ENCODE measurements around the gene SYCP2L. TPM values are rescaled to one million over a fixed set of nuclear protein-coding genes. Genes with fewer than 3 reads are reported as not detected.

SYCP2L gene
- polyA plus RNA-seq, 1 of the 3 experiments (the other 2 are of a cell fraction), result 0.82 TPM

DNA sequence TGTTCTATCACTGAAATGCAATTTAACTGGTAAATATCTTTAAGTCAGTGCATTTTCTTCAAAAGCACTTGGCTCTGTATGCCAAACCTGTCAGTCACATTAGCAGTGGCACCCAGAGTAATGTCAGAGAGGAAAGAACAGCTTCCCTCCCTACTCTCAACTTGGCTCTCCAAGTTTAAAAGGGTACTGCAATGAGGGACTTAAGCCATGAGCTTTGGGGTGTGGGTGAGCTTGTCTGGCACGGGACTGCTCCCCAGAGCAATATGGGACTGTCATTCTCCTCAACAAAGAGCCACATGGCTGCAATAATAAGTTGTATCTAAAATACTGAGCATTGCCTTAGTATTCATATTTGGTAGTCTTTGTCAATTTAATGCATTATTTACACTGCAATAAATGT is 9.0 kb upstream of the SYCP2L start:
- Histone ChIP-seq H3K4me2 (no peak overlapping the region), H3K36me3 (replicated peaks in 1 of 2; ENCODE audit: control insufficient read depth in 1 of 2, insufficient read depth in 2 of 2, low read length in 1 of 2) (no peaks in the 10 kb centered on the region), H3K4me3 (ENCODE audit: low read depth in 2 of 2, low read length in 1 of 2) (no peak overlapping the region), H3K27me3 (ENCODE audit: insufficient read depth) (no peaks in the 10 kb centered on the region), H4K20me1 (ENCODE audit: insufficient read depth) (no peaks in the 10 kb centered on the region), H3F3A (replicated peaks; ENCODE audit: insufficient read depth) (no peaks in the 10 kb centered on the region), H3K9ac (no peak overlapping the region), H3K9me3 (no peaks in the 10 kb centered on the region), H3K4me1 (ENCODE audit: control insufficient read depth in 1 of 2, insufficient read depth in 2 of 2, low read depth in 1 of 2, low read length in 1 of 2) (no peaks in the 10 kb centered on the region), H3K9me2 (no peaks in the 10 kb centered on the region), H2AFZ (ENCODE audit: low read depth) (no peak overlapping the region), H3K79me2 (ENCODE audit: insufficient read depth) (no peaks in the 10 kb centered on the region), H3K27ac (ENCODE audit: low read depth in 2 of 2, low read length in 1 of 2) (no peak overlapping the region)
- ChIA-PET POLR2A (interaction anchor here (1.3 kb wide), 1 partner anchor 9 kb away, joined by 3 read pairs; the partner anchor contains the start of gene SYCP2L), CTCF (no interaction called here)
- TF ChIP-seq SMC3 (IDR thresholded peaks at IDR 0.05; ENCODE audit: low read depth, low read length) (no peak), FOXJ3 (CRISPR knock-in tag; IDR thresholded peaks at IDR 0.05) (no peak), EP300 (IDR thresholded peaks at IDR 0.05; ENCODE audit: borderline replicate concordance in 1 of 2, low read depth in 1 of 2, low read length in 1 of 2) (no peak), POLR2AphosphoS5 (IDR thresholded peaks at IDR 0.05; ENCODE audit: low read depth, low read length) (no peak), GATA2 (CRISPR knock-in tag; IDR thresholded peaks at IDR 0.05) (no peak), TCF12 (IDR thresholded peaks at IDR 0.05) (no peak), NFIC (IDR thresholded peaks at IDR 0.05; ENCODE audit: borderline replicate concordance) (no peak), CHD2 (IDR thresholded peaks at IDR 0.05; ENCODE audit: low read length, partially characterized antibody) (no peak), YY1 (IDR thresholded peaks at IDR 0.05; ENCODE audit: low read depth) (no peak), RFX5 (IDR thresholded peaks at IDR 0.05; ENCODE audit: low read length) (no peak), RAD21 (IDR thresholded peaks at IDR 0.05; ENCODE audit: low read length) (no peak), USF2 (IDR thresholded peaks at IDR 0.05; ENCODE audit: borderline replicate concordance, low read depth, low read length) (no peak), FOXM1 (IDR thresholded peaks at IDR 0.05; ENCODE audit: low read depth) (no peak), RXRA (IDR thresholded peaks at IDR 0.05; ENCODE audit: borderline replicate concordance, low read depth) (no peak), RCOR1 (IDR thresholded peaks at IDR 0.05; ENCODE audit: low read length) (no peak), PBX3 (IDR thresholded peaks at IDR 0.05) (no peak), EZH2phosphoT487 (IDR thresholded peaks at IDR 0.05; ENCODE audit: borderline replicate concordance, low read depth) (no peak), SIN3A (IDR thresholded peaks at IDR 0.05; ENCODE audit: borderline replicate concordance, low read depth, low read length) (no peak)
- TF ChIP-seq, protein P1, sequence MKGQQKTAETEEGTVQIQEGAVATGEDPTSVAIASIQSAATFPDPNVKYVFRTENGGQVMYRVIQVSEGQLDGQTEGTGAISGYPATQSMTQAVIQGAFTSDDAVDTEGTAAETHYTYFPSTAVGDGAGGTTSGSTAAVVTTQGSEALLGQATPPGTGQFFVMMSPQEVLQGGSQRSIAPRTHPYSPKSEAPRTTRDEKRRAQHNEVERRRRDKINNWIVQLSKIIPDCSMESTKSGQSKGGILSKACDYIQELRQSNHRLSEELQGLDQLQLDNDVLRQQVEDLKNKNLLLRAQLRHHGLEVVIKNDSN (IDR thresholded peaks at IDR 0.05; ENCODE audit: borderline replicate concordance, low read depth), result no peak
- TF ChIP-seq, protein P2, sequence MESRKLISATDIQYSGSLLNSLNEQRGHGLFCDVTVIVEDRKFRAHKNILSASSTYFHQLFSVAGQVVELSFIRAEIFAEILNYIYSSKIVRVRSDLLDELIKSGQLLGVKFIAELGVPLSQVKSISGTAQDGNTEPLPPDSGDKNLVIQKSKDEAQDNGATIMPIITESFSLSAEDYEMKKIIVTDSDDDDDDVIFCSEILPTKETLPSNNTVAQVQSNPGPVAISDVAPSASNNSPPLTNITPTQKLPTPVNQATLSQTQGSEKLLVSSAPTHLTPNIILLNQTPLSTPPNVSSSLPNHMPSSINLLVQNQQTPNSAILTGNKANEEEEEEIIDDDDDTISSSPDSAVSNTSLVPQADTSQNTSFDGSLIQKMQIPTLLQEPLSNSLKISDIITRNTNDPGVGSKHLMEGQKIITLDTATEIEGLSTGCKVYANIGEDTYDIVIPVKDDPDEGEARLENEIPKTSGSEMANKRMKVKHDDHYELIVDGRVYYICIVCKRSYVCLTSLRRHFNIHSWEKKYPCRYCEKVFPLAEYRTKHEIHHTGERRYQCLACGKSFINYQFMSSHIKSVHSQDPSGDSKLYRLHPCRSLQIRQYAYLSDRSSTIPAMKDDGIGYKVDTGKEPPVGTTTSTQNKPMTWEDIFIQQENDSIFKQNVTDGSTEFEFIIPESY (IDR thresholded peaks at IDR 0.05; ENCODE audit: borderline replicate concordance, low read depth), result no peak
- DNase-seq, result no peak
- WGBS (ENCODE audit: low lambda C conversion rate), result 50% methylated on average over 1 of the region's 1 CpG

Measured in SK-N-SH (cell line).